PC-3 (cell line): ENCODE measurements around the gene ANKS6.

Source experiments
- CTCF ChIP-seq: fragments of 300-600 bp; sonication (generic); conservative IDR thresholded peaks from 2 replicates; pipeline ENCODE4 v1.5.1; 2017; ENCODE audit warnings: antibody characterized with exemption, low read depth, mild to moderate bottlenecking, low read length
- EZH2 ChIP-seq: fragments of 300-600 bp; sonication (generic); IDR thresholded peaks from one replicate; pipeline ENCODE4 v1.6.1; 2017; ENCODE audit warnings: antibody characterized with exemption, mild to moderate bottlenecking, low read length; ENCODE audit not compliant: unreplicated experiment
- EZH2phosphoT487 ChIP-seq: fragments of 300-600 bp; sonication (generic); IDR thresholded peaks from 2 replicates; pipeline ENCODE4 v1.6.1; 2018; ENCODE audit warnings: mild to moderate bottlenecking, antibody characterized with exemption, low read length, borderline replicate concordance

- TF ChIP-seq CTCF, result no peak
- no peak for TF ChIP-seq EZH2
- no peak for TF ChIP-seq EZH2phosphoT487
Observed at GRCh38 chr9:98732801-98733200, 63.6 kb downstream of the ANKS6 start.
